NCI-H2171 treated with DMSO at 0.1 percent for 48 hours (cell line): Measurements from ENCODE around the gene PRPF18.
A peak's percentile ranks its signal among the peaks of the same experiment; 100 is the strongest.
"Not testable (repeated sequence)": the region's sequence is repeated elsewhere in the genome, so short reads cannot be mapped to it uniquely, and the experiment has no call there.

Experiments used
- DNase-seq: peaks from one replicate; lab custom pipeline; 2025; lab: John Stamatoyannopoulos, UW

Gene PRPF18, protein sequence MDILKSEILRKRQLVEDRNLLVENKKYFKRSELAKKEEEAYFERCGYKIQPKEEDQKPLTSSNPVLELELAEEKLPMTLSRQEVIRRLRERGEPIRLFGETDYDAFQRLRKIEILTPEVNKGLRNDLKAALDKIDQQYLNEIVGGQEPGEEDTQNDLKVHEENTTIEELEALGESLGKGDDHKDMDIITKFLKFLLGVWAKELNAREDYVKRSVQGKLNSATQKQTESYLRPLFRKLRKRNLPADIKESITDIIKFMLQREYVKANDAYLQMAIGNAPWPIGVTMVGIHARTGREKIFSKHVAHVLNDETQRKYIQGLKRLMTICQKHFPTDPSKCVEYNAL

DNA sequence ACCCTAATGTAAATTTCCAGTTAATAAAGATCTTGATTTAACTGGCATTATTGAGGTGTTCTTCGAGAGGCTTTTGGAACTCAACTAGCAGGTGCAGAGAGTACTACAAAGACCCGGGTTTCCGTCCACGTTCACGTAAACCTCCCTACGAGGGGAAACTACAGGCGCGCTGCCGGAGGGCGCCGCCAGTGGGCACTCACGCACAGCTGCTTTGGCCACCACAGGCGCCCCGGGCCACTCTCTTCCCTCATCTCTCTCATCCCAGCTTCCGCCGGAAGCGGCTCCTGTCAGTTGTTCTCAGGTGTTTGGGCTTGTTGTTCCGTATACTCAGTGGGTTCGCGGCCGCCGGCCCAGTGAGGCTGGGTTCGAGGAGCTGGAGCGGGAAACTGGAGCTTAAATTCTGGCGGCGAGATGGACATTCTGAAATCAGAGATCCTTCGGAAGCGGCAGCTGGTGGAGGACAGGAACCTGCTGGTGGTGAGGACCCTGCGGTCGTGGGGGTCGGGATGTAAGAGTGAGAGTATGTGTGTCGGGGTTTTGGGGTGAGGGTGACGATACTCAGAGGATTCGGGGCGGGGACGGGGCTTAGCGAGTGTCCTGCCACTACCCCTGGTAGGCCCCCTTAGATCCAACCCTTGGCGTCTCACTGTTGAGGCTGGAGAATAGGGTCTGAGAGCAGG, at the start of gene PRPF18:
PRPF18 (plus strand) TSS at position 290 of the 680 bp plus-strand sequence; CDS start at position 412, 122 bp downstream.
- peak; percentile 90 for DNase-seq

DNA sequence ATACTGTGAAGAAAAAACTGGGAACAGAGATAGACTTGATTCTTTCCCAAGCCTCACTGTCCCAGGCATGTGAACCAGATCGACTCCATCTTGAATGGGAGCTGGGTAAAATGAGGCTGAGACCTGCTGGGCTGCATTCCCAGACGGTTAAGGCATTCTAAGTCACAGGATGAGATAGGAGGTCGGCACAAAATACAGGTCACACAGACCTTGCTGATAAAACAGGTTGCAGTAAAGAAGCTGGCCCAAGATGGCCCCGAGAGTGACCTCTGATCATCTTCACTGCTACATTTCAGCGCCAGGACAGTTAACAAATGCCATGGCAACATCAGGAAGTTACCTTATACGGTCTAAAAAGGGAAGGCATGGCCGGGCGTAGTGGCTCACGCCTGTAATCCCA, 48.8 kb upstream of the PRPF18 start:
- not testable (repeated sequence) for DNase-seq

DNA sequence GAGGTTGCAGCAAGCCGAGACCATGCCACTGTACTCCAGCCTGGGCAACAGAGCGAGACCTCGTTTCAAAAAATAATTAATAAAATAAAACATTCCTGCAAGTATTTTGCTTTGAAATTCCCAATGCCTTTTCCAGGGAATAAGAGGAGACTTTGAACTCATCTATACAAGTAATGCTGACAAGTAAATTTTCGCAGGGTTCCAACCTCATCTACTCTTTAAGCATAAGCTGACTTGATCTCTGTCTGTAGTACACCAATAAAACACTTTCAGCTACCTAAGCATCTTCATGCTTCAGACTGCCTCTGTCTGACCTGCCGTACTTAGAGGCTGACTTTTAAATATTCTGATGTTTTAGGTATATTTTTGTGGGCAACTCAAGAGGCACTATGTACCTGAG, 44.2 kb upstream of the PRPF18 start:
- no peak for DNase-seq

DNA sequence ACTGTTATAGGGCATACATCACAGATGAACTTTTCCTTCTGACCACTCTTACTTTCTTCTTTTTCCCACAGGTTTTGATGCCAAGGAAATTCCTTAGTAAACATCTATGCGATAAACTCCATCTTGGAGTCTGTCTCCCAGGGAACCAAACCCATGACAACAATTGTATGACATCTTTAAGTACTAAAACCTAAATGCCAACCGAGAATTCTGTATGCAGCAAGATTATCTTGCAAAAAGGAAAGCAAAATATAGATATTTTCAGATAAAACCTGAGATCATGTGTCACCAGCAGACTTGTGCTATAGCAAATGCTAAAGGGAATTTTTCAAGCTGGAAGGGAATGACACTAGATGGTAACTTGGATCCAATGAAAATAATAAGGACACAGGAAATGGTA, 36.0 kb upstream of the PRPF18 start:
- DNase-seq: no peak

DNA sequence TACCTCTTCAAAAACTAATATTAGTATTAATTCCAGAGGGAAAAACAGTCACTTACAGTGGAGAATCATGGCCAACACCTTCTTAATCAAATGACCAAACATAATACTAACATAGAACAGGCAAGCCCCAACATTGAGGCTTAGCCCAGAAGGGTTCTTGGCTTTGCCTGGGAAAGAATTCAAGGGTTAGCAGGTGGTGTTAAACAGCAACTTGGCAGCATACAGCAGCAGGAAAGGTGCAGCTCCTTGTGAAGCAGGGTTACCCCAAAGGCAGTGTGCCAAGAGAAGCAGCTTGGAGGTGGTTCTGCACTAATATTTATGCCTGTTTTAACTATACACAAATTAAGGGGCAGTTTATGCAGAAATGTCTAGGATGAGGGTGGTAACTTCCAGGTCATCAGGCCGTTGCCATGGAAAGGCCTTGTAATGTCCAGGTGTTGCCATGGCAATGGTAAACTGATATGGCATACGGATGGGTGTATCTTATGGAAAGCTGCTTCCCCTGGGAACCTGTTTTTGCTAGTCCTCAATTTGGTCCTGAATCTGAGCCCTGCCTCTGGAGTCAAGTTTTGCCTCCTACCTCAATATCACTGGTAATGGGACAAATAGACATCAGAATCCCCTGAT, 30.8 kb upstream of the PRPF18 start:
- peak; percentile 77 for DNase-seq

DNA sequence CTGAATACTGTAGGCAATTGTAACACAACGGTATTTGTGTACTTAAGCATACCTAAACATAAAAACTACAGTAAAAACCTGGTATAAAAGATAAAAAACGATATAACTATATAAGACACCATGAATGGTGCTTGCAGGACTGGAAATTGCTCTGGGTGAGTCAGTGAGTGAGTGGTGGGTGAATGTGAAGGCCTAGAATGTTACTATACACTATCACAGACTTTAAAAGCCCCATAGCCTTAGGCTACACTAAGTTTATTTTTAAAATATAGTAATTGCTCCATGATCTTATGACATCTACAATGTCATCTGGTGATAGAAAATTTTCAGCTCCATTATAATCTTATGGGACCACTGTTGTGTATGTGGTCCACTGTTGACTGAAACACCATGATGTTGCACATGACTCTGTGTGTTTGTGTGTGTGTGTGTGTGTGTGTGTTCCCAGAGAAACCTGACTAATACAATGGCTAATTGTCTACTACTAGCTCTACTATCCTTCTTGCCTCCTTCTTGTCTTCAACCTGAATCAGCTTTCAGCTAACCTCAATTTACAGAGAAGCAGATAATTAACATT, 27.6 kb upstream of the PRPF18 start:
- DNase-seq: no peak

DNA sequence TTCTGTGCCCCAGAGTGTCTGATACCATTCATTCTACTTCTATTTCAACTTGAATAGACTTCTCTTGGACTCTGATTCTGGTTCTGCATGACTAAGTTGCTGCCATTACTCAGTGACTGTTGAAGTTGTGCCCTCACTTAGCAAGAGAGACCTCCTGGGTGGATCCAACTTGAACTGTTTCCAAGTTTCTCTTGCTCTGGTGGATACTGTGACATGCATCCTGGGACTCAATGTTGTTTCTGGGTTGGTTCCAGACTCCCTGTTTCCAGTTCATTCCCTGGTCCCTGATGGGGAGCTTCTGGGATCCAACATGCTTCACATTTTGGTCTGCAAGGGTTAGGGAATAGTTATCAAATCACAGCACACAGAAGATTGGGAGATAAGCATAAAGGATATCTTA, 26.2 kb upstream of the PRPF18 start:
- peak; percentile 6 for DNase-seq

DNA sequence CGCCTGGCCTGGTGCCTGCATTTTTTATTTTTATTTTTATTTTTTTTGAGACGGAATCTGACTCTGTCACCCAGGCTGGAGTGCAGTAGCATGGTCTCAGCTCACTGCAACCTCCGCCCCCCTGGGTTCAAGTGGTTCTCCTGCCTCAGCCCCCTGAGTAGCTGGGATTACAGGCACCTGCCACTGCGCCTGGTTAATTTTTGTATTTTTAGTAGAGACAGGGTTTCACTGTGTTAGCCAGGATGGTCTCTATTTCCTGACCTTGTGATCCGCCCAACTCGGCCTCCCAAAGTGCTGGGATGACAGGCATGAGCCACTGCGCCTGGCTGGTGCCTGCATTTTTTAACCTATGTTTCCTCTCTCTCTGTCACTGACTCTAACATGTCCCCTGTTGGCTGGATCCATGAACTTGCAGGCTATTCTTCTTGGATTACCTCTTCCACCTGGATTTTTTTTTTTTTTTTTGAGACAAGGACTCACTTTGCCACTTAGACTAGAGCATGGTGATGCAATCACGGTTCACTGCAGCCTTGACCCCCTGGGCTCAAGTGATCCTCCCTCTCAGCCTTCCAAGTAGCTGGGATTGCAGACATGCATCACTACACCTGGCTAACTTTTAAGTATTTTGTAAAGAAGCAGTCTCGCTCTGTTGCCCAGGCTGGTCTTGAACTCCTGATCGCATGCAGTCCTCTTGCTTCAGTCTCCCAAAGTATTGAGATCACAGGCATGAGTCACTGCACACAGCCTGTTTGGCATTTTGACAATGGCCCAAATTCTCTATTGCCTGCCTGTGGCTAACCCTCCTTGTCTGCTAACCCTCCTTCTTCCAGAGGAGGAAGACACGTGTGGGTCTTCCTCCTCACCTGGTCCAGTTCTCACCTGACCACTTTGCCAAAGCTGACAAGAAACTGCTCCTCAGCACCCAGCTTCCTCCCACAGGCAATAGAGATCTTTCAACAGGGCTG, 23.0 kb upstream of the PRPF18 start:
- no peak for DNase-seq

DNA sequence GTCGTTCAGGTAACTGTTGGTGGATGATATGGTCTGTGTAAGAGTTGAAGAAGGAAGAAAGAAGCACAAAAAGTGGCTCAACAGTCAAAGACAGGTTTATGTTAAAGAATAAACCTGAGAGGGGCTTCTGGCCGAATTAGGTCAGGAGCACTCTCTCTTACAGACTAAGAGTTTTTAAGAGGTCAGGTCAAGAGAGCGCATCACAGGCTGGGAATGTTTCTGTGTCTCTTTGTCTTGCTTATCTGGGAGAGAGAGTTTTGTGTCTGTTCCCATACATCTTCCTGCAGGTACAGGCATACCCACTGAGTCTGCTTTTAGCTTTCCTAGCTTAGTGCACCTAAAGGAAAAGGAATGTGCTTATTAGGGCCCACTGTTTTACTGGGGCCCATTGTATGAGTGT, 22.2 kb upstream of the PRPF18 start:
- no peak for DNase-seq

DNA sequence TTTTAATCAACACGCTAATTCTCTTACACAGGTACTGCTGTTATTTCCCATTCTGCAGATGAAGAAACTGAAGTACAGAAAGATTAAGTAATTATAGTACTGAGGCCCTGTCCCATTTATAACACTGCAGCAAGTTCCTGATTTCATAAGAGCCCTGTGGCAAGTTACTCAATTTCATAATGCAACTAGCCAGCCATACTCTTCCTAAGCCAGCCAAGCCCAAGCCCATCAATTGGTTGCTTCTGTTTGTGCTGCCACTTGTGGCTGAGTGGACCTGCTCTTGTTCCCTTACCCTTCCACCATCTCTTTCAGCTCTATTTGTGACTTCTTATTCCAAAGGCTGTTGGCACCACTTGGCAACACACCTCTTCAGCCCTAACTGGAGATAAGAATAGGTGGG, 19.7 kb upstream of the PRPF18 start:
- no peak for DNase-seq

DNA sequence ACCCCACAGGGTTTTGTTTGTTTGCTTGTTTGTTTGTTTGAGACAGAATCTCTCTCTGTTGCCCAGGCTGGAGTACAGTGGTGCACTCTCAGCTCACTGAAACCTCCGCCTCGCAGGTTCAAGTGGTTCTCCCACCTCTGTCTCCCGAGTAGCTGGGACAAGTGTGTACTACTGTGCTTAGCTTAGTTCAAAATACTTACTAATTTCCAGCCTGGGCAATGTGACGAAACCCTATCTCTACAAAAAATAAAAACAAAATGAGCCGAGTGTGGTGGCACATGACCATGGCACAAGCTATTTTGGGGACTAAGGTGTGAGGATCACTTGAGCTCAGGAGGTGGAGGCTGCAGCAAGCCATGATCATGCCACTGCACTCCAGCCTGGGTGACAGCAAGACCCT, 15.2 kb upstream of the PRPF18 start:
- DNase-seq: no peak

DNA sequence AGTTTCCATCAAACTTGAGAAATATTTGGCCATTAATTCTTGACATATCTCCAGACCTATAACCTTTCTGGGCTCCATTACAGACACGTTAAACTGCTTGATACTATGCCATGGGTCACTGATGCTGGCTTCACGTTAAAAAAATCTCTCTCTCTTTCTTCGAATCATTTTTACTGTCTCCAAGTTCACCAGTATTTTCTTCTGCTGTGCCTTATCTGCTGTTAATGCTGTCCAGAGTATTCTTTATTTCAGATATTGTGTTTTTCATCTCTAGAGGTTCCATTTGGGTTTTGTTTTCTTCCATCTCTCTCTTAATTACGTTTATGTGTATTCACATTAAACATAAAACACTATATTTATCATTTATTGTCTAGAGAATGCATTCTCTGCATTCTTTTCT, 12.8 kb upstream of the PRPF18 start:
- no peak for DNase-seq

DNA sequence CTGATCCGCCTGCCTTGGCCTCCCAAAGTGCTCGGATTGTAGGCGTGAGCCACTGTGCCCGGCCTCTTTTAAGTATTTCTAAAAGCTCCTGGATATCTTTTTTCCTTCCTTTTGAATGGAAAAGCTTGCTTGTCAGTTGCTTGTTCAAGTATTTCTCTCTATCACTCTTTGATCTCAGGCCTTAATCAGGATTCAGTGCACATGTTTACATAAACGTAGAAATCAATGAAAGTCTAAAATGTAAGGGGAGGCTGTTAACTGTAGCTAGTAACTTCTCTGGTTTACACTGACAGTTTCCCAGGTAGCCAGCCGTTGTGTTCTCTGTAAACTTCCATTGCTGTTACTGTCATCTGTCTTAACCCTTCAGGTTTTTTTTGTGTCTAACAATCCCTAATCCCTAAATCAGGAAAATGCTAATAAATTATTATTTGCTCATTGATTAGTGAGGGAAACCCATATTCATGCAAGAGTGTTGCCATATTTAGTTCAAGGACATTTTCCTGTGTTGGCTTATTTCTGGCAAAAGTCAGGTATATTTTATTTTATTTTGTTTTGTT, 1.5 kb upstream of the PRPF18 start:
- no peak for DNase-seq

DNA sequence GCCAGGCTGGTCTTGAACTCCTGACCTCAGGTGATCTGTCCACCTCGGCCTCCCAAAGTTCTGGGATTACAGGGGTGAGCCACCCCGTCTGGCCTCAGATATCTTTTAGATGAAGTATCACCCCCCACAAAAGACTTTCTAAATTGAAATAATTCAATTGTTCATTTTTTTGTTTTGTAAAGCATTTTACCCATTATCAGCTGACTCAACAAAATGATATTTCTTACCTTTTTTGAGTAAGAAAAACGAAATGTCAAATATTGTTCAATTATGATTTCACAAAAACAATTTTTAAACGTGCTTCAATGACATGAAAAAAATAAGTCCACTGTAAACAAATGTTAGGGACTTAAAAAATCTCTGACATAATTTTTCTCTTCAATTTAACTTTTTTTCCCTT, 822 bp upstream of the PRPF18 start:
- no peak for DNase-seq

DNA sequence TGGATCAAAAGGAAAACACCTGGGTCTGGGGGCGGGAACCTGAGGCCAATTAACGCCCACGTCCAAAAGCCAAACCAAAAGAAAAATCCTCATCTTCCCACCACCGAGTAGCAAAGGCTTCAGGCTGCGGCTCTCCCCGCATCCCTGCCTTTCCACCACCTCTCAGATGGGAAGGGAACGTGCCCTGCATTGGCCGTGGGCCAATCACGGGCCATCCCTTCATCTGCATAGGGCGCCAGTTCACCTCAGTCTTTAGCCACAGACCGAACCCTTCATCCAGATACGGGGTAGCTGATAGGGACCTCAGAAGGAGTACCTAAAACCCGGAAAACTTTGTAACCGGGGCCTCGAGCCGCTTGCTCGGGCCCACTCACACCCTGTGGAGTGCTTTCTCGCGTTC, 626 bp downstream of the PRPF18 start:
- DNase-seq: no peak

DNA sequence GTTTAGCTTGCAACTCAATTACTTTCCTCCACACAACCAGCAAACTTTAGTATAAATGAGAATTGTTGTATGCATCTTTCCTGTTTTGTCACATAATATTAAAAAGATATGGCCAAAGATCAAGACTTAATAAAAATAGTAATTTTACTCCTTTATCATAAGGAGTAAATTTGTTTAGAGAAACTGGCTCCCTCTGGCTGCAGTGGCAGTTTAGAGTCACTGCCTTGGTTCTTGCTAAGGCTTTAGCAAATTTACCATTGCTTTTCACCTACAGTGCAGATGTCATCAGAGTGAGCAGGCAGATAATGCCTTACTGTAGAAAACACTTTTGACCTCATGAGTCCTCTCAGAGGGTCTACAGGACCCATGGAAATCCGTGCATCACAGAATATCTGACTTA, 2.6 kb downstream of the PRPF18 start:
- no peak for DNase-seq

DNA sequence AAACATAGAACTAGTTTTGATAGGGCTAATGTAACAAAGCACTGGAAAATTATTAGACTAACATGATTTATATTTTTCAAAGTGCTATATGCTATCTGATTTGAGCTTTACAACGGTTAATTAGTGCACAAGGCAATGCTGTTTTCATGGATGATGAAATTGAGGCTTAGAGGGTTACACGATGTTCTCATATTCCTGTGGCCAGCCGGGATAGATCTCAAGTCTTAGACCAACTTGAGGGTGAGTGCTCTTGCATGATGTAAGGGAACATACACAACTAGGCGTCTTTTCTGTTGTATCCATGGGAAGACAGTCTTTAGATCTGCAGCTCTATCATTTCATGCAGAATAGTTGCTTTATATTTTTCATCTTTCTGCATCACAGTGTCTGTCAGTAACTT, 4.1 kb downstream of the PRPF18 start:
- no peak for DNase-seq

DNA sequence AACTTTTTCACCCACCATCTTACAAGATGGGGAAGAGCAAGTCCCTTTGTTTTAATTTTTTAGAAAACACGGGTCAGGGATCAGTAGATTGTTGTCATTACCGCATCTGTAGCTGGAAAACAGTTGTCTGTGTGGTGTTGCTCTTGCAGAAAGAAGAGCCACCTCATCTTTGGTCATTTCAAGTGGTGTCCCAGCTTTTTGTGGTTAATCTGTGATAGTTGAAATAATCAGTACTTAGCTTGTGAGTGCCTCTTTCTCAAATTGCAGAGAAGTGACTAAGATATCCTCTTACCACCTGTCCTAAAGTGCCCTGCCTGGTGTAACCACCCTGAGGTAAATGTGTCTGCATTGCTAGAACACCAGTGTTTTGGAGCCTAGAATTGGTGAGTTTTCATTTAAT, 5.5 kb downstream of the PRPF18 start:
- no peak for DNase-seq

DNA sequence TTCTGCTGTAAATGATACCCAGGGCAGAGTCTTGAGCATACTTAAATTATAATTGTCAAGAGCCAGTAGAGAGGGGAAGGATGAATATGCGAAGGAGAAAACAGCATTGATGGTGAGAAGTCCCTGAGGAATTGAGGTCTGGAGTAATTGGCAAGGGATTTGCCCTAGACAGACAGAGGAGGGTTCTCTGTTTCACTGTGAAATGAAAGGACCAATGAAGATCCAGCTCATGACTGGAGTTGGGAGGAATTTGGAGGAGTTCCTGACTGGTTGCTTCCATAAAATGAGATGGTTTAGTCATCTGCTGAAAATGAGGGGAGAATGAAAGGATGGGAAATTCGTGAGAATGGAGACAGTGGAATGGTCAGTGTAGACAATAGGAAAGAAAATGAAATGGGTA, 6.8 kb downstream of the PRPF18 start:
- DNase-seq: no peak

DNA sequence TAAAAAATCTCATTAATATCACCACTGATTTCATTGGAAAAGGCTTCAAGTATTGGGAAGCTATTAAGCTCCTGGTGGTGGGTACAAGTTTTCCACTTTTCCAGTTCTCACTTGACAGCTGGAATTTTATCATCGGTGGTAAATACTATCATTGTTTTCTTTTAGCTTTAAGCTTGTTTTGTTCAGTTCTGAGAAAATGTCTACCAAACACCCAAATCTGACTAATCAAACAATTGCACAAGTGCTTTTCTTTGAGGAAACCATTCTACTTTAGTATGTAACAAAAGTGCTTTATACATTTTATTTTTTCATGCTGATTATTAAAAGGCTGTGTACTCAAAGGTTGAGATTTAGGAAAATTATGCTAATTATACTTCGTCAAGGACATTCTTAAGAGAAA, 7.9 kb downstream of the PRPF18 start:
- DNase-seq: no peak

DNA sequence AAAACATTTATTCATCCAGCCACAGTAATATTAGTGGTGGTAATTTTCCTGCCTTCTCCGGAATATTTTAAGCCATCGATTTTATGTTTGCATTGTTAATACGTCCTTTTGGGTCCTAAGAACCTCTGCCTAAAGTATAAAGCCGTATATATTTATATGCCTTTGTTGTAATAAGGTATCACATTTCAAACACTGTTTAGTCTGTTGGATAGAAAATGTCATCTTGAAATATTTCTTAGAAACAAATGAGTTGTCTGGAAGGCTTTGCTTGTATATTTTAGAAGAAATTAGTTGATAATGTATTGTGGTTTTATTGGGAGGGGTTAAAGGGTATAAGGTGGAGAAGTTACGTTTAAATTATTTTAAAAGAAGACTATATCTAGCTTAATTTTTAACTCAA, 11.1 kb downstream of the PRPF18 start:
- no peak for DNase-seq
